Measurements from ENCODE around the gene P2RX6. TPM values are rescaled to one million over a fixed set of nuclear protein-coding genes. Genes with fewer than 3 reads are reported as not detected.

Gene P2RX6
- total RNA-seq, 4 donors from 2014 or later = 0.35 to 0.47 (median 0.40) TPM; not detected in 1

- Histone ChIP-seq H3K4me1 (peaks cover 0 to 28% (median 21%) of the 10 kb centered on the region in 3 donors), H3K27ac (peak overlapping the region in 2 of 4 donors; percentile 78 to 82), H3K36me3 (no peaks in the 10 kb centered on the region), H3K4me3 (no peak overlapping the region), H3K27me3 (no peaks in the 10 kb centered on the region), H3K9me3 (no peaks in the 10 kb centered on the region)
- ATAC-seq = no peak
- 54 to 69% methylated on average over 5 of the region's 10 CpGs for WGBS, 2 donors (ENCODE audit: low coverage in 1 of 2)
- no peak for TF ChIP-seq EP300 (IDR thresholded peaks at IDR 0.05)
- TF ChIP-seq CTCF (IDR thresholded peaks at IDR 0.05) = no peak
- TF ChIP-seq POLR2AphosphoS5 (IDR thresholded peaks at IDR 0.05) = no peak
- no peak for TF ChIP-seq POLR2A (IDR thresholded peaks at IDR 0.05)
Measured at GRCh38 chr22:21015466-21016006, 571 bp downstream of the P2RX6 start.

GRCh38 chr22:21016644-21017420, 1.9 kb downstream of the P2RX6 start:
- peaks cover 0 to 28% (median 21%) of the 10 kb centered on the region in 3 donors for H3K4me1 ChIP-seq
- no peak for ATAC-seq
- no peak overlapping the region for H3K27ac ChIP-seq
- H3K36me3 ChIP-seq = no peaks in the 10 kb centered on the region
- no peak overlapping the region for H3K4me3 ChIP-seq
- H3K27me3 ChIP-seq = no peaks in the 10 kb centered on the region
- TF ChIP-seq POLR2A (IDR thresholded peaks at IDR 0.05) = no peak
- no peak for TF ChIP-seq POLR2AphosphoS5 (IDR thresholded peaks at IDR 0.05)
- no peak for TF ChIP-seq CTCF (IDR thresholded peaks at IDR 0.05)
- no peak for TF ChIP-seq EP300 (IDR thresholded peaks at IDR 0.05)
- no peaks in the 10 kb centered on the region for H3K9me3 ChIP-seq
- WGBS, 2 donors (ENCODE audit: low coverage in 1 of 2) = 76 to 87% methylated on average over 6 to 11 of the region's 13 CpGs

GRCh38 chr22:21018314-21018713, 3.3 kb downstream of the P2RX6 start:
- TF ChIP-seq EP300 (IDR thresholded peaks at IDR 0.05) (no peak), POLR2A (IDR thresholded peaks at IDR 0.05) (no peak), POLR2AphosphoS5 (IDR thresholded peaks at IDR 0.05) (no peak)
- 73 to 100% methylated on average over 2 of the region's 4 CpGs for WGBS, 2 donors (ENCODE audit: low coverage in 1 of 2)
- ATAC-seq = no peak
- H3K27me3 ChIP-seq = no peaks in the 10 kb centered on the region
- no peaks in the 10 kb centered on the region for H3K9me3 ChIP-seq
- H3K4me3 ChIP-seq = no peak overlapping the region
- no peak overlapping the region for H3K27ac ChIP-seq
- H3K36me3 ChIP-seq = no peaks in the 10 kb centered on the region
- H3K4me1 ChIP-seq = peaks cover 0 to 27% (median 21%) of the 10 kb centered on the region in 3 donors

GRCh38 chr22:21020802-21021429, 6.0 kb downstream of the P2RX6 start:
- H3K4me1 ChIP-seq = peaks cover 0 to under 1% (median 0%) of the 10 kb centered on the region in 3 donors
- no peaks in the 10 kb centered on the region for H3K27me3 ChIP-seq
- no peak overlapping the region for H3K27ac ChIP-seq
- H3K9me3 ChIP-seq = no peaks in the 10 kb centered on the region
- TF ChIP-seq POLR2AphosphoS5 (IDR thresholded peaks at IDR 0.05) = no peak
- no peak for TF ChIP-seq EP300 (IDR thresholded peaks at IDR 0.05)
- no peak for TF ChIP-seq CTCF (IDR thresholded peaks at IDR 0.05)
- TF ChIP-seq POLR2A (IDR thresholded peaks at IDR 0.05) = no peak
- H3K36me3 ChIP-seq = no peaks in the 10 kb centered on the region
- 0 to 30% methylated on average over 1 to 4 of the region's 7 CpGs for WGBS, 2 donors (ENCODE audit: low coverage in 1 of 2)
- no peak for ATAC-seq
- H3K4me3 ChIP-seq = no peak overlapping the region

GRCh38 chr22:21022507-21022906, 7.5 kb downstream of the P2RX6 start:
- TF ChIP-seq POLR2A (IDR thresholded peaks at IDR 0.05) = no peak
- TF ChIP-seq EP300 (IDR thresholded peaks at IDR 0.05) = no peak
- TF ChIP-seq POLR2AphosphoS5 (IDR thresholded peaks at IDR 0.05) = no peak
- TF ChIP-seq CTCF (IDR thresholded peaks at IDR 0.05) = no peak
- Histone ChIP-seq H3K27me3 (no peaks in the 10 kb centered on the region), H3K9me3 (no peaks in the 10 kb centered on the region), H3K4me1 (peaks cover 0 to 7% (median 0%) of the 10 kb centered on the region in 3 donors), H3K4me3 (no peak overlapping the region), H3K27ac (no peak overlapping the region), H3K36me3 (no peaks in the 10 kb centered on the region)
- no peak for ATAC-seq
- 69% methylated on average over 4 of the region's 10 CpGs; no CpG with 5 or more reads in 1 of the 2 donors for WGBS, 2 donors (ENCODE audit: low coverage in 1 of 2)
